Erythroblast (primary cell): ENCODE results near the gene CALCR.

Source experiments
- DNase-seq, 2 experiments: peaks; one replicate each; lab custom pipeline; 2025; lab: John Stamatoyannopoulos, UW
- GATA1 ChIP-seq: IDR thresholded peaks from 2 replicates; pipeline ENCODE4 v1.6.1; 2011; ENCODE audit warnings: low read depth, mild to moderate bottlenecking, control low read depth, low read length, moderate library complexity
- POLR2A ChIP-seq: IDR thresholded peaks from 2 replicates; pipeline ENCODE4 v1.6.1; 2011; ENCODE audit warnings: mild to moderate bottlenecking, low read length

The CALCR gene

GRCh38 chr7:93382362-93382761 lies 192.2 kb downstream of the CALCR start:
- TF ChIP-seq GATA1 = no peak
- no peak for TF ChIP-seq POLR2A
- no peak for DNase-seq

DNA sequence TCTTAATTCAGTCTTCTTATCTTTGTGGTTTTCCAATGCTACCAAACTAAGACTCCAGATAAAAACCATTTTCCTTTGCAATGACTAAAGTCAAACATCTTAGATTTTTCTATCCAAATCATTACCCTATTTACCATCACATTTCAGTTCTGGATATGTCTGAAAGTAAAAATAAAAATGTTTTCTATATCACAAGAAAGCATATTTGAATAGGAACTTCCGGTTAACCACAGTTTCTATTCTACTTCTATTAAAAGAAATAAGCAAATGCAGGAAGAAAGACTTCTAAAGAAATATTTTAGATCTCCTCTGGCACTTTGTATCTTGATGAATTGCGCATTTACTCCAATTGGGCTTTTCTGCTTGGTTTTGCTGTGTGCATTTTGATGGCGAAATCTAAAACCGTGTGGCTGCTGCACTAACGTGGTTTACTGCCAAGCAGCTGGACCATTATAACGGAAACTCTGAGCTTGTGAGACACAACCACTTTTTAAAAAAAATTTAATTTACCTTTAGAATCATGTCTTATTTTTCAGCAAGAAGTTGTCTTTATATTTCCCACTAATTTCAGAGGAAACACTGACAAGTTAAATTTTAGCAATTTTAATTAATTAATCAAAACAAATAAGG lies 196.3 kb downstream of the CALCR start:
- TF ChIP-seq POLR2A = no peak
- no peak for TF ChIP-seq GATA1
- DNase-seq = no peak

DNA sequence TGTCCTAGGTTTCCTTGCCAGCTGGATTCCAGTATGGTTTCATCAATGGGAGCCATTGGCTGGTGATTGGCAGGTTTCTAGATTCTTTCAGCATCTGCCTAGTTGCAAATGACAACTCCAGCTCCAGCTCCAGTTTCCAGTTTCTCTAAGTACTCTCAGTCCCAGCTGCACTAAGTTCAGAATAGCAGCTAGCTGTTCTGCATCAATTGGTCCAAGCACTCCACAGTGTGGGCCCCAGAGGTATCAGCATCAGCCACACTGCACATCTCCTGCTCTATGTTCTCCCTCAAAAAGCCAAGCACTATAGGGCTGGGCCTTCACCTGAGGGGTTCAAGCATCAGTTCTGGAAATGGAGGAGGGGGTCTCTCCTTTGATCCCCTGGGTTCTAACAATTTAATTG lies 198.9 kb downstream of the CALCR start:
- no peak for TF ChIP-seq GATA1
- TF ChIP-seq POLR2A = no peak
- no peak for DNase-seq
